GM12878 (cell line): Measurements from ENCODE around the gene NOL3. TPM values are rescaled to one million over a fixed set of nuclear protein-coding genes. Genes with fewer than 3 reads are reported as not detected.

Source experiments
- ATAC-seq: fragments of 200-7000 bp; cut with Tn5 transposase; 3 replicates; pipeline ENCODE4 v1.9.1; 2020; ENCODE audit warnings: mild to moderate bottlenecking, moderate library complexity
- BruUV-seq: library from RNA; stranded (reverse); fragments of 400-500 nt; replicated peaks from 2 replicates; lab custom pipeline; 2021; lab: Mats Ljungman, UMichigan
- CTCF ChIA-PET: fragments of 300-600 bp; sonication (Branson Sonifier 250); formaldehyde crosslinking; extraction: SDS; loops from one replicate; lab custom pipeline; 2021; ENCODE audit warnings: inconsistent platforms; lab: Yijun Ruan, JAX
- POLR2A ChIA-PET: fragments of 350-600 bp; formaldehyde crosslinking; extraction: SDS; loops from one replicate; lab custom pipeline; 2021; ENCODE audit warnings: inconsistent platforms; lab: Charles Lee
- RAD21 ChIA-PET: fragments of 300-600 bp; sonication (Branson Sonifier 250); formaldehyde crosslinking; loops from one replicate; lab custom pipeline; 2023; ENCODE audit warnings: antibody characterized with exemption; ENCODE audit not compliant: unreplicated experiment; lab: Charles Lee
- SMC1A ChIA-PET: fragments of 300-600 bp; sonication (Branson Sonifier 250); formaldehyde crosslinking; loops from one replicate; lab custom pipeline; 2023; ENCODE audit not compliant: unreplicated experiment, uncharacterized antibody; lab: Charles Lee
- DNase-seq: peaks from one replicate; pipeline ENCODE4 v3.0.0-alpha.2; 2011; ENCODE audit warnings: low read depth, low spot score
- FAIRE-seq: peaks from 3 replicates; lab custom pipeline; 2011; peaks lifted over from hg19 to GRCh38; lab: Jason Lieb, UNC
- H2AFZ ChIP-seq: 2 replicates; pipeline ENCODE4 v1.6.0; 2011; ENCODE audit warnings: low read depth, low read length, control low read depth; ENCODE audit not compliant: control insufficient read depth
- H3K27ac ChIP-seq: 2 replicates; pipeline ENCODE4 v1.5.1; 2011; ENCODE audit warnings: control low read depth; ENCODE audit not compliant: control insufficient read depth, insufficient read depth
- H3K27me3 ChIP-seq, 2 experiments: replicated peaks in 1 of 2; 2 replicates each; pipeline versions ENCODE4 v1.6.0 to v1.6.1; 2011; ENCODE audit warnings: low read length in 1 of 2; ENCODE audit not compliant: control insufficient read depth in 2 of 2, insufficient read depth in 2 of 2
- H3K36me3 ChIP-seq, 2 experiments: 2 replicates each; pipeline ENCODE4 v1.5.1; 2011; ENCODE audit warnings: low read length in 1 of 2; ENCODE audit not compliant: control insufficient read depth in 2 of 2, insufficient read depth in 2 of 2
- H3K4me1 ChIP-seq: 2 replicates; pipeline ENCODE4 v1.6.1; 2011; ENCODE audit warnings: mild to moderate bottlenecking, low read length, moderate library complexity, mixed read lengths; ENCODE audit not compliant: control insufficient read depth, insufficient read depth
- H3K4me2 ChIP-seq: 2 replicates; pipeline ENCODE4 v1.6.0; 2011; ENCODE audit warnings: control low read depth; ENCODE audit not compliant: control insufficient read depth, insufficient read depth
- H3K4me3 ChIP-seq: fragments of 200-600 bp; sonication (generic); 2 replicates; pipeline ENCODE4 v1.5.1; 2016
- H3K79me2 ChIP-seq: 2 replicates; pipeline ENCODE4 v1.6.0; 2011; ENCODE audit warnings: low read length; ENCODE audit not compliant: control insufficient read depth, insufficient read depth
- H3K9ac ChIP-seq: 2 replicates; pipeline ENCODE4 v1.8.0; 2011; ENCODE audit warnings: low read length, control low read depth, mixed read lengths; ENCODE audit not compliant: control insufficient read depth, insufficient read depth
- H3K9me3 ChIP-seq: replicated peaks from 3 replicates; pipeline ENCODE4 v1.5.1; 2011; ENCODE audit warnings: mild to moderate bottlenecking, low read length; ENCODE audit not compliant: control insufficient read depth, insufficient read depth
- H4K20me1 ChIP-seq: 2 replicates; pipeline ENCODE4 v1.6.0; 2011; ENCODE audit not compliant: control insufficient read depth, insufficient read depth
- BACH1 ChIP-seq: fragments of 450-650 bp; IDR thresholded peaks from 2 replicates; pipeline ENCODE4 v1.6.1; 2017; ENCODE audit warnings: mild to moderate bottlenecking, borderline replicate concordance
- BHLHE40 ChIP-seq, 2 experiments: fragments of 450-650 bp in 1 of 2; IDR thresholded peaks; 2 replicates each; pipeline ENCODE4 v1.6.1; 2011 to 2017; ENCODE audit warnings: low read depth in 2 of 2, borderline replicate concordance in 1 of 2, improper control_type of control experiment in 1 of 2, low read length in 1 of 2, mild to moderate bottlenecking in 1 of 2
- CBFB ChIP-seq: IDR thresholded peaks from 2 replicates; pipeline ENCODE4 v1.6.1; 2016; ENCODE audit warnings: antibody characterized with exemption, low read depth
- CBX5 ChIP-seq: sonication (generic); IDR thresholded peaks from 2 replicates; pipeline ENCODE4 v1.6.1; 2016; ENCODE audit warnings: low read depth, moderate library complexity, mild to moderate bottlenecking, inconsistent platforms
- CHD1 ChIP-seq: IDR thresholded peaks from 2 replicates; pipeline ENCODE4 v1.6.1; 2012; ENCODE audit warnings: low read depth, low read length, improper control_type of control experiment
- GATAD2B ChIP-seq: fragments of 450-650 bp; conservative IDR thresholded peaks from 2 replicates; pipeline ENCODE4 v1.6.1; 2017; ENCODE audit warnings: low read depth, mild to moderate bottlenecking, moderate library complexity
- LARP7 ChIP-seq: fragments of 450-650 bp; IDR thresholded peaks from 2 replicates; pipeline ENCODE4 v1.6.1; 2017; ENCODE audit warnings: mild to moderate bottlenecking
- POU2F2 ChIP-seq: IDR thresholded peaks from 3 replicates; pipeline ENCODE4 v1.6.1; 2011; ENCODE audit warnings: low read depth, mild to moderate bottlenecking, low read length, borderline replicate concordance
- RAD21 ChIP-seq: IDR thresholded peaks from 2 replicates; pipeline ENCODE4 v1.6.1; 2011; ENCODE audit warnings: mild to moderate bottlenecking, low read depth, low read length, moderate library complexity; ENCODE audit not compliant: insufficient read depth
- RB1 ChIP-seq: fragments of 450-650 bp; formaldehyde crosslinking; IDR thresholded peaks from 2 replicates; pipeline ENCODE4 v1.6.1; 2017; ENCODE audit warnings: mild to moderate bottlenecking, borderline replicate concordance
- RUNX3 ChIP-seq: IDR thresholded peaks from 2 replicates; pipeline ENCODE4 v1.6.1; 2012; ENCODE audit warnings: low read length, inconsistent platforms
- SMAD5 ChIP-seq: IDR thresholded peaks from 2 replicates; pipeline ENCODE4 v1.6.1; 2016; ENCODE audit warnings: antibody characterized with exemption, low read depth
- SMARCA5 ChIP-seq: fragments of 450-650 bp; IDR thresholded peaks from 2 replicates; pipeline ENCODE4 v1.6.1; 2017; ENCODE audit warnings: mild to moderate bottlenecking
- SREBF1 ChIP-seq: IDR thresholded peaks from 2 replicates; pipeline ENCODE4 v1.6.1; 2012; ENCODE audit warnings: mild to moderate bottlenecking, low read length
- TCF12 ChIP-seq: IDR thresholded peaks from 2 replicates; pipeline ENCODE4 v1.6.1; 2011; ENCODE audit warnings: low read depth, mild to moderate bottlenecking, low read length
- YY1 ChIP-seq: IDR thresholded peaks from 2 replicates; pipeline ENCODE4 v1.6.1; 2011; ENCODE audit warnings: low read depth, mild to moderate bottlenecking, low read length
- ZNF207 ChIP-seq: fragments of 450-650 bp; IDR thresholded peaks from 2 replicates; pipeline ENCODE4 v1.6.1; 2014; ENCODE audit warnings: antibody characterized with exemption, mild to moderate bottlenecking, borderline replicate concordance
- ZNF622 ChIP-seq: fragments of 450-650 bp; IDR thresholded peaks from 2 replicates; pipeline ENCODE4 v1.6.1; 2017; ENCODE audit warnings: mild to moderate bottlenecking, inconsistent platforms
- ZSCAN29 ChIP-seq: fragments of 450-650 bp; IDR thresholded peaks from 2 replicates; pipeline ENCODE4 v1.6.1; 2017; ENCODE audit warnings: mild to moderate bottlenecking, moderate library complexity
- WGBS: methylation state at CpG from one replicate; pipeline ENCODE4 v1.1.6; 2016; ENCODE audit warnings: low lambda C conversion rate; ENCODE audit not compliant: insufficient replicate concordance, insufficient coverage; ENCODE audit errors: missing lambda C conversion rate; 5-methylcytosine and 5-hydroxymethylcytosine counted together
- in situ Hi-C: fragments of 300-500 bp; cut with MboI; formaldehyde crosslinking; loops from 9 replicates; pipeline ENCODE4 v1.14.3; 2018; ENCODE audit warnings: mixed read lengths
- intact Hi-C: fragments of 100-400 bp; cut with micrococcal nuclease; formaldehyde crosslinking; loops from one replicate; pipeline ENCODE4 v1.14.2; 2022; ENCODE audit not compliant: unreplicated experiment
- polyA plus RNA-seq, 11 experiments: library from polyadenylated mRNA; depleted of rRNA in 4 of 11; unstranded in 6 of 11; stranded (reverse) in 5 of 11; fragments of >200 nt; fragmentation: Nextera tagmentation in 4 of 11; fragmentation: Illumina TruSeq in 1 of 11; extraction: Ambion mirVana in 4 of 11; extraction: Trizol in 1 of 11; gene quantifications; 1 replicate in 1 of 11; 2 replicates in 10 of 11; pipeline versions ENCODE4 v1.2.1 to v1.2.3, GENCODE V29; 2011 to 2016; ENCODE audit warnings: inconsistent platforms in 2 of 11, missing spikeins in 2 of 11, low read depth in 1 of 11
- total RNA-seq, 4 experiments: library from RNA; depleted of rRNA in 3 of 4; stranded (reverse); fragments of >200 nt in 3 of 4; fragmentation: Illumina TruSeq in 1 of 4; extraction: Trizol in 1 of 4; gene quantifications; 2 replicates each; pipeline versions ENCODE4 v1.2.1 to v1.2.3, GENCODE V29; 2013 to 2021
- TF ChIP-seq, protein P1 (sequence below): IDR thresholded peaks from 2 replicates; pipeline ENCODE4 v1.6.1; 2012; ENCODE audit warnings: low read length, inconsistent platforms
- TF ChIP-seq, protein P2 (sequence below), 3 experiments: IDR thresholded peaks in 2 of 3; conservative IDR thresholded peaks in 1 of 3; 2 replicates each; pipeline ENCODE4 v1.5.1; 2011; ENCODE audit warnings: low read depth in 3 of 3, low read length in 3 of 3, mild to moderate bottlenecking in 3 of 3, control low read depth in 2 of 3, moderate library complexity in 2 of 3, inconsistent platforms in 1 of 3, mixed read lengths in 1 of 3; ENCODE audit not compliant: control insufficient read depth in 2 of 3, insufficient read depth in 1 of 3; ENCODE audit errors: extremely low read depth in 1 of 3

Gene NOL3
- total and polyA plus RNA-seq, 10 of the 15 experiments (the other 5 are each of a cell fraction or from before 2014, with no cell fraction given), result 0.31 to 18.4 (median 2.7) TPM

DNA sequence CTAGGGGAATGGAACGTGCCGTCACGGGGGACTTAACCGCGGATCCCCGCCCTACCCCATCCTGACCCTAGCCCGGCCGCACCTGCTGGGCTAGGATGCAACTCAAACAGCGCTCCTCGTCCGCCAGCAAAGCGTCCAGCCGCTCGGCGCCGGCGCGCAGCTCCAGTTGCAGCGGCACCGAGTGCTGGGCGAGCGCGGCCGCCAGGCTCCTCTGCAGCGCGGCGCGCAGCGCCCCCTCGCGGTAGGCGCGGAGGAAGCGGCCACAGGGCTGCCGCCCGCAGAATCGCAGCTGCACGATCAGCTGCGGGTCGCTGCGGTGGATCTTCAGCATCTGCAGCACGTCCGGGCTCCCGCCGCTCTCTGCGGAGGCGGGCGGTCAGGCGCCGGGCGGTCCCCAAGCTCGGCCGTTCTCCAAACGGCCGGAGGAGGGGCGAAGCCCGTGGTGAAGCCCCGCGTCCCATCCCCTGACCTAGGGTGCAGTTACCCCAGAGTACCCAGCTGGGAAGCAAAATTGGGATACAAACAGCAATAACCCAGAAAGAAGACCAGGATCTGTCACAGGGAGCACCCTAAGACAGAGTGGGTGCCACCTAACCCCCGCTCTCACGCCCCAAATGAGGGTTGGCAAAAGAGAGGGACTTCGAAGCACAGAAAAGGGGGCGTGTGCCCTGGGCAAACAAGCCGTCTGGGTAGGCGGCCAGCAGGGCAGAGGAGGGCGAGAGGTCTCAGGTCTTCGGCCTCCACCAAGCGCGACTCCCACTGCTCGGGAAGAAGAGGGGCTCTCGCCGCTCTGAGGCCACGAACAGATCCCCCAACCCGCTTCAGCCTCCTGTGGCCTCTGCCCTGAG is 14.8 kb upstream of the NOL3 start:
- ATAC-seq (peak; percentile 52), DNase-seq (no peak), FAIRE-seq (no peak)
- no peak overlapping the region for H3K27ac ChIP-seq
- peak overlapping the region; percentile 87 for H3K4me2 ChIP-seq
- H2AFZ ChIP-seq, result no peak overlapping the region
- no peak overlapping the region for H3K9ac ChIP-seq
- H4K20me1 ChIP-seq, result peaks cover 10% of the 10 kb centered on the region; the same call in 1 of the 2 replicates
- 24% methylated on average over 54 of the region's 74 CpGs for WGBS
- H3K4me1 ChIP-seq, result peaks cover 25% of the 10 kb centered on the region
- POLR2A ChIA-PET, result interaction anchor here (0.6 to 1.0 kb wide), 4 partner anchors 14 to 138 kb away, joined by 3 to 6 read pairs (median 4); partner anchors contain the start of gene NOL3
- peak overlapping the region; percentile 45; the same call in 1 of the 2 replicates for H3K4me3 ChIP-seq
- no peaks in the 10 kb centered on the region for H3K36me3 ChIP-seq
- H3K79me2 ChIP-seq, result peaks cover 11% of the 10 kb centered on the region
- H3K27me3 ChIP-seq, result no peaks in the 10 kb centered on the region
- intact Hi-C loops (loop anchor here (1.0 to 5.0 kb wide), 4 partner anchors 53 to 507 kb away; partner anchors contain the start of genes ACD and PARD6A), in situ Hi-C loops (loop anchor here (10.0 kb wide), 1 partner anchor 181 kb away; no protein-coding TSS in a partner anchor)
- H3K9me3 ChIP-seq, result no peaks in the 10 kb centered on the region
- CTCF ChIA-PET, result interaction anchor here (0.6 to 10.0 kb wide), 47 partner anchors 11 to 274 kb away, joined by 3 to 98 read pairs (median 5); partner anchors contain the start of genes EXOC3L1, NOL3 and PHAF1
- SMC1A ChIA-PET, result interaction anchor here (0.7 to 2.1 kb wide), 10 partner anchors 15 to 180 kb away, joined by 3 to 18 read pairs (median 6); no protein-coding TSS in a partner anchor
- no TSS peak for BruUV-seq
- RAD21 ChIA-PET, result interaction anchor here (0.6 to 2.6 kb wide), 32 partner anchors 14 to 204 kb away, joined by 3 to 69 read pairs (median 4); partner anchors contain the start of genes NOL3 and PHAF1
- TF ChIP-seq ZSCAN29 (peak; percentile 70; the same call in 1 of the 2 replicates), BACH1 (0 out of 2 replicates have a peak, but pooled peaks have one; percentile 25), TCF12 (peak; percentile 79; the same call in 1 of the 2 replicates), CBFB (no peak), RB1 (peak; percentile 95), SMAD5 (no peak), RUNX3 (peak; percentile 75), POU2F2 (0 out of 3 replicates have a peak, but pooled peaks have one; percentile 38), ZNF622 (no peak), SREBF1 (no peak), LARP7 (peak; percentile 79; the same call in 1 of the 2 replicates), ZNF207 (peak; percentile 40; the same call in 1 of the 2 replicates), BHLHE40 (IDR thresholded peaks at IDR 0.05; ENCODE audit: borderline replicate concordance in 1 of 2, low read depth in 2 of 2, low read length in 1 of 2) (peak; percentile 47 to 82; a peak in 3 of 4 replicates), CBX5 (0 out of 2 replicates have a peak, but pooled peaks have one; percentile 70), GATAD2B (peak; percentile 71), YY1 (peak; percentile 87), RAD21 (peak; percentile 88), SMARCA5 (peak; percentile 92), CHD1 (no peak)
- TF ChIP-seq, protein P1, sequence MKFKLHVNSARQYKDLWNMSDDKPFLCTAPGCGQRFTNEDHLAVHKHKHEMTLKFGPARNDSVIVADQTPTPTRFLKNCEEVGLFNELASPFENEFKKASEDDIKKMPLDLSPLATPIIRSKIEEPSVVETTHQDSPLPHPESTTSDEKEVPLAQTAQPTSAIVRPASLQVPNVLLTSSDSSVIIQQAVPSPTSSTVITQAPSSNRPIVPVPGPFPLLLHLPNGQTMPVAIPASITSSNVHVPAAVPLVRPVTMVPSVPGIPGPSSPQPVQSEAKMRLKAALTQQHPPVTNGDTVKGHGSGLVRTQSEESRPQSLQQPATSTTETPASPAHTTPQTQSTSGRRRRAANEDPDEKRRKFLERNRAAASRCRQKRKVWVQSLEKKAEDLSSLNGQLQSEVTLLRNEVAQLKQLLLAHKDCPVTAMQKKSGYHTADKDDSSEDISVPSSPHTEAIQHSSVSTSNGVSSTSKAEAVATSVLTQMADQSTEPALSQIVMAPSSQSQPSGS, result no peak
- TF ChIP-seq, protein P2, sequence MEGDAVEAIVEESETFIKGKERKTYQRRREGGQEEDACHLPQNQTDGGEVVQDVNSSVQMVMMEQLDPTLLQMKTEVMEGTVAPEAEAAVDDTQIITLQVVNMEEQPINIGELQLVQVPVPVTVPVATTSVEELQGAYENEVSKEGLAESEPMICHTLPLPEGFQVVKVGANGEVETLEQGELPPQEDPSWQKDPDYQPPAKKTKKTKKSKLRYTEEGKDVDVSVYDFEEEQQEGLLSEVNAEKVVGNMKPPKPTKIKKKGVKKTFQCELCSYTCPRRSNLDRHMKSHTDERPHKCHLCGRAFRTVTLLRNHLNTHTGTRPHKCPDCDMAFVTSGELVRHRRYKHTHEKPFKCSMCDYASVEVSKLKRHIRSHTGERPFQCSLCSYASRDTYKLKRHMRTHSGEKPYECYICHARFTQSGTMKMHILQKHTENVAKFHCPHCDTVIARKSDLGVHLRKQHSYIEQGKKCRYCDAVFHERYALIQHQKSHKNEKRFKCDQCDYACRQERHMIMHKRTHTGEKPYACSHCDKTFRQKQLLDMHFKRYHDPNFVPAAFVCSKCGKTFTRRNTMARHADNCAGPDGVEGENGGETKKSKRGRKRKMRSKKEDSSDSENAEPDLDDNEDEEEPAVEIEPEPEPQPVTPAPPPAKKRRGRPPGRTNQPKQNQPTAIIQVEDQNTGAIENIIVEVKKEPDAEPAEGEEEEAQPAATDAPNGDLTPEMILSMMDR (IDR thresholded peaks at IDR 0.05 in 2 of 3, conservative IDR thresholded peaks at IDR 0.05 in 1 of 3; ENCODE audit: control insufficient read depth in 2 of 3, extremely low read depth in 1 of 3, insufficient read depth in 1 of 3, low read depth in 3 of 3, low read length in 3 of 3), result peak; percentile 88 to 96 (median 92)
